Neural cell (in vitro differentiated cells): ENCODE results near the gene NKX3-2. TPM values are rescaled to one million over a fixed set of nuclear protein-coding genes. Genes with fewer than 3 reads are reported as not detected.

Experiments used
- H2AFZ ChIP-seq: fragments of 200-600, 300-800 bp; sonication (generic), shearing (Covaris generic); 2 replicates; pipeline ENCODE4 v1.6.0; 2014; ENCODE audit warnings: low read depth, mild to moderate bottlenecking, antibody characterized with exemption, low read length, moderate library complexity
- H3F3A ChIP-seq: fragments of 200-600 bp; shearing (Covaris generic); 2 replicates; pipeline ENCODE4 v1.6.1; 2016; ENCODE audit warnings: mild to moderate bottlenecking, moderate library complexity, mixed read lengths, antibody characterized with exemption, low read length; ENCODE audit not compliant: insufficient read depth, poor library complexity, severe bottlenecking
- H3K27ac ChIP-seq: fragments of 200-600, 300-800 bp; sonication (generic), shearing (Covaris generic); 2 replicates; pipeline ENCODE4 v1.5.1; 2014; ENCODE audit warnings: mild to moderate bottlenecking, low read length, moderate library complexity
- H3K27me3 ChIP-seq: fragments of 300-800, 200-600 bp; sonication (generic), shearing (Covaris generic); 2 replicates; pipeline ENCODE4 v1.6.0; 2014; ENCODE audit warnings: mild to moderate bottlenecking, low read depth, low read length, moderate library complexity; ENCODE audit not compliant: insufficient read depth
- H3K36me3 ChIP-seq: fragments of 300-800, 200-600 bp; sonication (generic), shearing (Covaris generic); 2 replicates; pipeline ENCODE4 v1.5.1; 2014; ENCODE audit warnings: mild to moderate bottlenecking, antibody characterized with exemption, low read length, moderate library complexity; ENCODE audit not compliant: insufficient read depth
- H3K4me2 ChIP-seq: fragments of 300-800, 200-600 bp; sonication (generic), shearing (Covaris generic); 2 replicates; pipeline ENCODE4 v1.6.0; 2014; ENCODE audit warnings: mild to moderate bottlenecking, low read length
- H3K4me3 ChIP-seq: fragments of 300-800, 200-600 bp; sonication (generic), shearing (Covaris generic); 2 replicates; pipeline ENCODE4 v1.5.1; 2014; ENCODE audit warnings: mild to moderate bottlenecking, low read length, moderate library complexity
- H3K79me2 ChIP-seq: fragments of 200-600 bp; shearing (Covaris generic); replicated peaks from 2 replicates; pipeline ENCODE4 v1.6.0; 2014; ENCODE audit warnings: mild to moderate bottlenecking, low read length, moderate library complexity; ENCODE audit not compliant: insufficient read depth
- H3K9ac ChIP-seq: fragments of 300-800, 200-600 bp; sonication (generic), shearing (Covaris generic); 2 replicates; pipeline ENCODE4 v1.6.1; 2016; ENCODE audit warnings: mild to moderate bottlenecking, low read length, mixed read lengths
- H3K9me2 ChIP-seq: fragments of 200-600 bp; shearing (Covaris generic); 2 replicates; pipeline ENCODE4 v1.6.1; 2016; ENCODE audit warnings: mild to moderate bottlenecking, low read length, mixed read lengths; ENCODE audit not compliant: insufficient read depth
- H3K9me3 ChIP-seq: fragments of 200-600, 300-800 bp; sonication (generic), shearing (Covaris generic); 2 replicates; pipeline ENCODE4 v1.6.1; 2016; ENCODE audit warnings: mild to moderate bottlenecking, mixed run types, low read length, moderate library complexity, mixed read lengths
- H4K20me1 ChIP-seq: fragments of 200-600 bp; shearing (Covaris generic); 2 replicates; pipeline ENCODE4 v1.6.1; 2016; ENCODE audit warnings: mild to moderate bottlenecking, mixed run types; ENCODE audit not compliant: insufficient read depth
- CTCF ChIP-seq: fragments of 450-650 bp; IDR thresholded peaks from 2 replicates; pipeline ENCODE4 v1.5.1; 2014; ENCODE audit warnings: antibody characterized with exemption, mild to moderate bottlenecking, moderate library complexity; ENCODE audit not compliant: poor library complexity, severe bottlenecking
- EP300 ChIP-seq: fragments of 450-650 bp; conservative IDR thresholded peaks from 2 replicates; pipeline ENCODE4 v1.6.1; 2014; ENCODE audit warnings: antibody characterized with exemption, mild to moderate bottlenecking, moderate library complexity; ENCODE audit not compliant: poor library complexity, severe bottlenecking
- EZH2 ChIP-seq: fragments of 200-600, 300-800 bp; shearing (Covaris generic), sonication (generic); IDR thresholded peaks from 2 replicates; pipeline ENCODE4 v1.6.1; 2014; ENCODE audit warnings: antibody characterized with exemption, low read length, borderline replicate concordance, mild to moderate bottlenecking; ENCODE audit not compliant: insufficient read depth, poor library complexity, severe bottlenecking
- MXI1 ChIP-seq: fragments of 450-650 bp; conservative IDR thresholded peaks from 2 replicates; pipeline ENCODE4 v1.6.1; 2014; ENCODE audit warnings: antibody characterized with exemption, mild to moderate bottlenecking; ENCODE audit not compliant: poor library complexity, severe bottlenecking
- POLR2AphosphoS5 ChIP-seq: IDR thresholded peaks from 2 replicates; pipeline ENCODE4 v1.6.1; 2012
- RAD21 ChIP-seq: fragments of 450-650 bp; conservative IDR thresholded peaks from 2 replicates; pipeline ENCODE4 v1.6.1; 2014; ENCODE audit warnings: antibody characterized with exemption, mild to moderate bottlenecking, moderate library complexity
- REST ChIP-seq: IDR thresholded peaks from 2 replicates; pipeline ENCODE4 v1.6.1; 2012; ENCODE audit warnings: borderline replicate concordance
- SMC3 ChIP-seq: fragments of 450-650 bp; conservative IDR thresholded peaks from 2 replicates; pipeline ENCODE4 v1.6.1; 2014; ENCODE audit warnings: antibody characterized with exemption, mild to moderate bottlenecking, moderate library complexity; ENCODE audit not compliant: poor library complexity
- TAF1 ChIP-seq: IDR thresholded peaks from 2 replicates; pipeline ENCODE4 v1.6.1; 2012; ENCODE audit warnings: low read depth
- polyA plus RNA-seq: library from polyadenylated mRNA; depleted of rRNA; stranded (reverse); fragments of >200 nt; gene quantifications from 2 replicates; pipeline ENCODE4 v1.2.3, GENCODE V29; 2014

NKX3-2 gene
- polyA plus RNA-seq, 1 donor from 2014 or later = not detected

DNA sequence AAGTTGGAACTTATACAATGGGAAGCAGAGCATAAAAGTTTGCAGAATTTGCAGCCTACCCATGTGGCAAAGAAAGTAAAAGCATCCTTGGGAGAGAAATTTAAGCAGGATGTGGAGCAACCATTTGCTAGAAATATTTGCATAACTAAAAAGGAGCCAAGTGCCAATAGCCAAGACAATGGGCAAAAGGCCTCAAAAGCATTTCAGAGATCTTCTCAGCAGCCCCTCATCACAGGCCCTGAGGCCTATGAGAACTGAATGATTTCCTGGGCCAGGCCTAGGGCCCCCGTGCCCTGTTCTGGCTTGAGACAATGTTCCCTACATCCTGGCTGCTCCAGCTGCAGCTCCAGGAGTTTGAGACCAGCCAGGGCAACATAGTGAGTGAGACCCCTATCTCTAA, 34.9 kb downstream of the NKX3-2 start:
- no peak overlapping the region for H3K27ac ChIP-seq
- H3K36me3 ChIP-seq = no peaks in the 10 kb centered on the region
- no peak overlapping the region for H3K4me3 ChIP-seq
- TF ChIP-seq EP300 (no peak), REST (no peak), SMC3 (no peak), EZH2 (no peak), TAF1 (no peak), RAD21 (no peak)
- no peaks in the 10 kb centered on the region for H4K20me1 ChIP-seq
- no peaks in the 10 kb centered on the region for H3K9me3 ChIP-seq
- H3K4me2 ChIP-seq = no peak overlapping the region
- H3K27me3 ChIP-seq = peaks cover 13% of the 10 kb centered on the region
- no peak overlapping the region for H3K9ac ChIP-seq
- H3K79me2 ChIP-seq = no peaks in the 10 kb centered on the region
- no peak overlapping the region for H2AFZ ChIP-seq
- no peaks in the 10 kb centered on the region for H3F3A ChIP-seq
- H3K9me2 ChIP-seq = no peaks in the 10 kb centered on the region

DNA sequence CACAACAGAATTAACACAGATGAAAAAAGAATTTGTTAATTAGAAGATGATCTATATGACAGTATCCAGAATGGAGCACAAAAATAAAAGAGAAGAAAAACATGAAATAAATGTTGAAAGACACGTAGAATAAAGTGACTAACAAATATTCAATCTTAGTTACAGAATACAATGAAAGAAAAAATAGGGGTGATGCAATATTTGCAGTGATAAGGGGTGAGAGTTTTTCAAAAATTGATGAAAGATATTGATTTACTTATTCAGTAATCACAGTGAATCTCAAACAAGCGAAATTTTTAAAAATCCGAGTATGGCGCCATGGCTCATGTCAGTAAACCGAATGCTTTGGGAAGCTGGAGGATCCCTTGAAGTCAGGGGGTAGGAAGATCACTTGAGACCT, 39.9 kb downstream of the NKX3-2 start:
- Histone ChIP-seq H3K9ac (no peak overlapping the region), H3K4me3 (no peak overlapping the region), H3K36me3 (no peaks in the 10 kb centered on the region), H3K9me3 (no peaks in the 10 kb centered on the region), H2AFZ (no peak overlapping the region), H3F3A (no peaks in the 10 kb centered on the region), H3K79me2 (no peaks in the 10 kb centered on the region), H3K27ac (no peak overlapping the region), H4K20me1 (no peaks in the 10 kb centered on the region), H3K9me2 (no peaks in the 10 kb centered on the region), H3K27me3 (no peaks in the 10 kb centered on the region), H3K4me2 (no peak overlapping the region)
- TF ChIP-seq MXI1 (no peak), POLR2AphosphoS5 (no peak), RAD21 (no peak), SMC3 (no peak), EP300 (no peak), TAF1 (no peak), CTCF (no peak)

- H2AFZ ChIP-seq = no peak overlapping the region
- no peak for TF ChIP-seq MXI1
- no peak for TF ChIP-seq TAF1
- TF ChIP-seq RAD21 = no peak
- no peak for TF ChIP-seq POLR2AphosphoS5
- TF ChIP-seq CTCF = no peak
- TF ChIP-seq EZH2 = no peak
- TF ChIP-seq REST = no peak
- TF ChIP-seq SMC3 = no peak
- TF ChIP-seq EP300 = no peak
- H3K9ac ChIP-seq = no peak overlapping the region
- H3F3A ChIP-seq = no peaks in the 10 kb centered on the region
- H4K20me1 ChIP-seq = no peaks in the 10 kb centered on the region
- no peak overlapping the region for H3K27ac ChIP-seq
- H3K36me3 ChIP-seq = no peaks in the 10 kb centered on the region
- no peaks in the 10 kb centered on the region for H3K27me3 ChIP-seq
- H3K4me2 ChIP-seq = no peak overlapping the region
- no peaks in the 10 kb centered on the region for H3K79me2 ChIP-seq
- H3K9me3 ChIP-seq = no peaks in the 10 kb centered on the region
- no peak overlapping the region for H3K4me3 ChIP-seq
- no peaks in the 10 kb centered on the region for H3K9me2 ChIP-seq
These were observed 45.8 kb downstream of the NKX3-2 start for GRCh38 chr4:13498469-13498868.
